OCI-LY1 (cell line): ENCODE data around the gene CARD18.

Source experiments
- CTCF ChIP-seq: fragments of 200-600 bp; sonication (generic), shearing (Covaris generic); IDR thresholded peaks from 2 replicates; pipeline ENCODE4 v1.5.1; 2017; ENCODE audit warnings: mild to moderate bottlenecking, antibody characterized with exemption, low read length, moderate library complexity, mixed read lengths
- EZH2 ChIP-seq: fragments of 200-600 bp; sonication (generic), shearing (Covaris generic); IDR thresholded peaks from 2 replicates; pipeline ENCODE4 v1.8.0; 2017; ENCODE audit warnings: borderline replicate concordance, mixed run types, mild to moderate bottlenecking, antibody characterized with exemption, low read length, moderate library complexity, mixed read lengths

- TF ChIP-seq CTCF (no peak), EZH2 (no peak)
These were observed 9.3 kb downstream of the CARD18 start for GRCh38 chr11:105130189-105130813.
